Astrocyte of the spinal cord (primary cell): ENCODE data around the gene NXNL1.
"Not testable (repeated sequence)": the region's sequence is repeated elsewhere in the genome, so short reads cannot be mapped to it uniquely, and the experiment has no call there.

Experiments used
- DNase-seq: peaks from one replicate; pipeline ENCODE4 v3.0.0; 2011; ENCODE audit warnings: low read depth, low spot score
- H3K4me3 ChIP-seq: 2 replicates; pipeline ENCODE4 v1.5.1; 2011; ENCODE audit warnings: low read depth, mild to moderate bottlenecking, low read length, moderate library complexity
- in situ Hi-C: cut with HindIII; loops from 2 replicates; pipeline ENCODE4 v1.10.0; 2017; ENCODE audit warnings: low sequenced_read_pairs
- TF ChIP-seq, protein P1 (sequence below): IDR thresholded peaks from 2 replicates; pipeline ENCODE4 v1.5.1; 2012; ENCODE audit warnings: low read depth, mild to moderate bottlenecking, low read length, inconsistent platforms

The NXNL1 gene

DNA sequence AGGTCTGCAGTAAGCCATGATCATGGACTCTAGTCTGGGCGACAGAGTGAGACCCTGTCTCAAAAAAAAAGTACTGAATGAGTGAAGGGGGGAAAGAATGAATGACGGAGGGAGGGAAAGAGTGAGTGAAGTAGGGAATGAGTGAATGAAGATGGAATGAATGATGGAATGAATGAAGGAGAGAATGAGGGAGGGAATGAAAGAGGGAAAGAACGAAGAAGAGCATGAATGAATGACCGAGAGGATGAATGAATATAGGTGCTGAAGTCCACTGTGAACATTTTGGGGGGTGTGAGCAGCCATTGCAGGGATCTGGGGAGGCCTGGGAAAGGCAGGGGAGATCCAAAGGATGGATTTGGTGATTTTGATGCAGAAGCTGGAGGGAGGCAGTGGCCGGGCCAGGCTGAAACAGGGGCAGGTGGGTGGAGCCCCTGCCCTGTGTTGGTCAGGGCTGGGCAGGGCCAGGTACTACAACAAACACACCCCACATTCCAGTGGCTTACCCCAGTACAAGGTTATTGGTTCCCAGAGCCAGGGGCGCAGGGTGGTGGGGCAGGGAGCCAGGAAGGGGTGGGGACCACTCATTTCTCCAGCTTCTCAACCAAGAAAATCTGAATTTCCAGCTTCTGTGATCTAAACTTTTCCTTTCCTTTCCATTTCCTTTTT lies 23.9 kb upstream of the NXNL1 start:
- H3K4me3 ChIP-seq = no peak overlapping the region
- no peak for DNase-seq
- TF ChIP-seq, protein P1, sequence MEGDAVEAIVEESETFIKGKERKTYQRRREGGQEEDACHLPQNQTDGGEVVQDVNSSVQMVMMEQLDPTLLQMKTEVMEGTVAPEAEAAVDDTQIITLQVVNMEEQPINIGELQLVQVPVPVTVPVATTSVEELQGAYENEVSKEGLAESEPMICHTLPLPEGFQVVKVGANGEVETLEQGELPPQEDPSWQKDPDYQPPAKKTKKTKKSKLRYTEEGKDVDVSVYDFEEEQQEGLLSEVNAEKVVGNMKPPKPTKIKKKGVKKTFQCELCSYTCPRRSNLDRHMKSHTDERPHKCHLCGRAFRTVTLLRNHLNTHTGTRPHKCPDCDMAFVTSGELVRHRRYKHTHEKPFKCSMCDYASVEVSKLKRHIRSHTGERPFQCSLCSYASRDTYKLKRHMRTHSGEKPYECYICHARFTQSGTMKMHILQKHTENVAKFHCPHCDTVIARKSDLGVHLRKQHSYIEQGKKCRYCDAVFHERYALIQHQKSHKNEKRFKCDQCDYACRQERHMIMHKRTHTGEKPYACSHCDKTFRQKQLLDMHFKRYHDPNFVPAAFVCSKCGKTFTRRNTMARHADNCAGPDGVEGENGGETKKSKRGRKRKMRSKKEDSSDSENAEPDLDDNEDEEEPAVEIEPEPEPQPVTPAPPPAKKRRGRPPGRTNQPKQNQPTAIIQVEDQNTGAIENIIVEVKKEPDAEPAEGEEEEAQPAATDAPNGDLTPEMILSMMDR = no peak
- in situ Hi-C loops = no loop called here

DNA sequence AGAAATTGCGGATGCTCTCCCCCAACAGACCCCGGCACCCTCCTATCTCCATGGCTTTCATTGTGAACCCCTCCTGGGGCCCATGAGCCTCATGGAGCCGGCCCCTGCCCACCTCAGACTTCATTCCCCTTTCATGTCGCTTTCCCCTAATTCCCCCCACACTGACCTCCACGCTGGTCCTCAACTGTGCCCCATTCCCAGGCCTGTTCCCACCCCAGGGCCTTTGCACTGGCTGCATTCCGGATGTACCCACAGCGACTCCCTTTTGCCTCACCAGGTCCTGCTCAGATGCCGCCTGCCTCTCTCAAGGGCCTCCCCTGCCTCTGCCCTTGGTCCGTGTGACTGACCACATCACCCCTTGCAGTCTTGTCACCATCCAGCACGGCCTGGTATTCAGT lies 22.9 kb upstream of the NXNL1 start:
- in situ Hi-C loops = no loop called here
- no peak overlapping the region for H3K4me3 ChIP-seq
- DNase-seq = no peak
- TF ChIP-seq, protein P1 = no peak

- no peak overlapping the region for H3K4me3 ChIP-seq
- DNase-seq = no peak
- TF ChIP-seq, protein P1 = no peak
- in situ Hi-C loops = no loop called here
Observed at GRCh38 chr19:17482877-17483604, 22.3 kb upstream of the NXNL1 start.

- DNase-seq = no peak
- in situ Hi-C loops = no loop called here
- TF ChIP-seq, protein P1 = no peak
- H3K4me3 ChIP-seq = no peak overlapping the region
Observed at GRCh38 chr19:17481986-17482385, 21.3 kb upstream of the NXNL1 start.

GRCh38 chr19:17479325-17479791 lies 18.6 kb upstream of the NXNL1 start:
- TF ChIP-seq, protein P1 = no peak
- peak; percentile 89 for DNase-seq
- H3K4me3 ChIP-seq = no peak overlapping the region
- in situ Hi-C loops = no loop called here

DNA sequence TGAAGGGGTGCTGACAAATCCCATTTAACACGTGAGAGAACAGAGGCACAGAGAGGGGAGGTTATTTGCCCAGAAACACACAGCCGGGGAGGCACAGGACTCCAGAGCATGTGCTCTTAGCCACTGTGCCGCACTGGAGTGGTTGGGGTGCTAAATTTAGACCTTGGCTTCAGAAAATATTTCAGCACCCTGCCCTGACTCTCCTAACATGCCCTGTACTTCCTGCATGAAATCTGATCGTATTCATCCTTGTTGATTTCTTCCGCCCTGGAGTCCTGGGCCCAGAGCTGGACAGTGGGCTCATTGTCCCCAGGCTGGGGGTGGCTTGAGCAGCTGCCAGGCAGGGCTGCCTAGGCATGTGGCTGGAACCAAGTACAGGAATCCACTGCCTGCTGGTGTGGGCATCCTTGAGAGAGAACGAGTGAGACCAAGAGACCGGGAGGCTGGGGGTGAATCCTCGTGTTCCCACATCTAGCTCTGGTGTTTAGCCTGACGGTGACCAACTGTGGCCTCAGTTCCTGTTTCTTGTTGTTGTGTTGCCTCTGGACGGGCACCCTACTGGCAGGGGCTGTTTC lies 14.9 kb upstream of the NXNL1 start:
- peak; percentile 64 for DNase-seq
- in situ Hi-C loops = no loop called here
- TF ChIP-seq, protein P1 = no peak
- no peak overlapping the region for H3K4me3 ChIP-seq

DNA sequence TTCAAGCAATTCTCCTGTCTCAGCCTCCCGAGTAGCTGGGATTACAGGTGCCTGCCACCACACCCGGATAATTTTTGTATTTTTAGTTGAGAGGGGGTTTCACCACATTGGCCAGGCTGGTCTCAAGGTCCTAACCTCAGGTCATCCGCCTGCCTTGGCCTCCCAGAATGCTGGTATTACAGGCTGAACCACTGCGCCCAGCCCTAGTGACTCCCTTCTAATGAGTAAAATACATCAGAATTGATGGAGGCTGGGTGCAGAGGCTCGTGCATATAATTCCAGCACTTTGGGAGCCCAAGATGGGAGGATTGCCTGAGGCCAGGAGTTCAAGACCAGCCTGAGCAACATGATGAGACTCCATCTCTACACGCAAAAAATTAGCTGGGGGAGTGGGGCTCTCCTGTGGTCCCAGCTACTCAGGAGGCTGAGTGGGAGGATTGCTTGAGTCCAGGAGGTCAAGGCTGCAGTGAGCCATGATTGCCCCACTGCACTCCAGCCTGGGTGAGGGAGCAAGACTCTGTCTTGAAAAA lies 14.3 kb upstream of the NXNL1 start:
- in situ Hi-C loops, DNase-seq, H3K4me3 ChIP-seq: not testable (repeated sequence)
